NCI-H2029 treated with DMSO at 0.1 percent for 48 hours (cell line): Measurements from ENCODE around the gene PHF5A.
"Not testable (repeated sequence)": the region's sequence is repeated elsewhere in the genome, so short reads cannot be mapped to it uniquely, and the experiment has no call there.

ENCODE experiments used
- DNase-seq: peaks from one replicate; lab custom pipeline; 2025; lab: John Stamatoyannopoulos, UW

PHF5A gene

GRCh38 chr22:41447435-41448188 is 20.9 kb downstream of the PHF5A start:
- no peak for DNase-seq

GRCh38 chr22:41446639-41447434 is 21.7 kb downstream of the PHF5A start, which contains the start of gene TOB2:
TSS of gene TOB2 (minus strand) at chr22:41446801. CDS start at chr22:41437345, 9,456 bp downstream.
- DNase-seq, result peak; percentile 57

- no peak for DNase-seq
Observed at GRCh38 chr22:41446057-41446501, 22.4 kb downstream of the PHF5A start.

- DNase-seq, result peak; percentile 22
Observed at GRCh38 chr22:41445129-41446056, 23.1 kb downstream of the PHF5A start.

- peak; percentile 87 for DNase-seq
Observed at GRCh38 chr22:41444360-41445128, 23.9 kb downstream of the PHF5A start.

GRCh38 chr22:41442240-41442792 is 26.2 kb downstream of the PHF5A start:
- DNase-seq, result no peak

- not testable (repeated sequence) for DNase-seq
Observed at GRCh38 chr22:41440511-41440910, 28.0 kb downstream of the PHF5A start.

- no peak for DNase-seq
Observed at GRCh38 chr22:41437198-41437597, 31.3 kb downstream of the PHF5A start.

- DNase-seq, result no peak
Observed at GRCh38 chr22:41436322-41437113, 32.0 kb downstream of the PHF5A start.

- no peak for DNase-seq
Observed at GRCh38 chr22:41435560-41435959, 32.9 kb downstream of the PHF5A start.

- DNase-seq, result not testable (repeated sequence)
Observed at GRCh38 chr22:41434361-41435003, 34.0 kb downstream of the PHF5A start.

- not testable (repeated sequence) for DNase-seq
Observed at GRCh38 chr22:41433480-41433879, 35.0 kb downstream of the PHF5A start.

GRCh38 chr22:41431656-41432055 is 36.8 kb downstream of the PHF5A start:
- DNase-seq, result no peak

- no peak for DNase-seq
Observed at GRCh38 chr22:41429951-41430332, 38.5 kb downstream of the PHF5A start.

- DNase-seq, result no peak
Observed at GRCh38 chr22:41429232-41429950, 39.1 kb downstream of the PHF5A start.

GRCh38 chr22:41425660-41426365 is 42.7 kb downstream of the PHF5A start:
- DNase-seq, result no peak

GRCh38 chr22:41418717-41419116 is 49.8 kb downstream of the PHF5A start:
- DNase-seq, result no peak
